NCI-H345 treated with DMSO at 0.1 percent for 48 hours (cell line): ENCODE results near the gene ANKS1B.

Experiments used
- DNase-seq: peaks from one replicate; lab custom pipeline; 2025; ENCODE audit not compliant: unreplicated experiment; lab: John Stamatoyannopoulos, UW

Gene ANKS1B

GRCh38 chr12:99223579-99223978, 761.2 kb downstream of the ANKS1B start:
- DNase-seq: no peak

- no peak for DNase-seq
Observed at GRCh38 chr12:99213047-99213446, 771.7 kb downstream of the ANKS1B start.

GRCh38 chr12:99212275-99212674, 772.5 kb downstream of the ANKS1B start:
- no peak for DNase-seq

GRCh38 chr12:99205111-99205510, 779.6 kb downstream of the ANKS1B start:
- DNase-seq: no peak

GRCh38 chr12:99201906-99202645, 782.7 kb downstream of the ANKS1B start:
- DNase-seq: no peak

GRCh38 chr12:99200711-99201384, 783.9 kb downstream of the ANKS1B start:
- DNase-seq: no peak

- no peak for DNase-seq
Observed at GRCh38 chr12:99195474-99195873, 789.3 kb downstream of the ANKS1B start.

- no peak for DNase-seq
Observed at GRCh38 chr12:99192489-99192888, 792.2 kb downstream of the ANKS1B start.

- no peak for DNase-seq
Observed at GRCh38 chr12:99176871-99177270, 807.9 kb downstream of the ANKS1B start.

- DNase-seq: no peak
Observed at GRCh38 chr12:99170461-99170860, 814.3 kb downstream of the ANKS1B start.

GRCh38 chr12:99170037-99170436, 814.7 kb downstream of the ANKS1B start:
- DNase-seq: no peak

GRCh38 chr12:99157946-99158345, 826.8 kb downstream of the ANKS1B start:
- DNase-seq: no peak

- no peak for DNase-seq
Observed at GRCh38 chr12:99154983-99155336, 829.8 kb downstream of the ANKS1B start.

GRCh38 chr12:99154216-99154982, 830.3 kb downstream of the ANKS1B start:
- DNase-seq: no peak

GRCh38 chr12:99153293-99153692, 831.4 kb downstream of the ANKS1B start:
- DNase-seq: no peak

- no peak for DNase-seq
Observed at GRCh38 chr12:99152337-99152736, 832.4 kb downstream of the ANKS1B start.

GRCh38 chr12:99151744-99152143, 833.0 kb downstream of the ANKS1B start:
- no peak for DNase-seq

- no peak for DNase-seq
Observed at GRCh38 chr12:99147130-99147529, 837.6 kb downstream of the ANKS1B start.

- no peak for DNase-seq
Observed at GRCh38 chr12:99146730-99147129, 838.0 kb downstream of the ANKS1B start.

- no peak for DNase-seq
Observed at GRCh38 chr12:99146185-99146584, 838.6 kb downstream of the ANKS1B start.

- peak; percentile 49 for DNase-seq
Observed at GRCh38 chr12:99142651-99143050, 842.1 kb downstream of the ANKS1B start.
